ENCODE measurements around the gene POP4.

POP4 gene

GRCh38 chr19:29636553-29637360 is 30.7 kb downstream of the POP4 start:
- no peak overlapping the region for H3K4me3 ChIP-seq (replicated peaks; ENCODE audit: low read depth, low read length)
- no peak for TF ChIP-seq CTCF (IDR thresholded peaks at IDR 0.05; ENCODE audit: low read length, missing control alignments)
- no peak for DNase-seq (ENCODE audit: low read depth)

- no peak for TF ChIP-seq CTCF (IDR thresholded peaks at IDR 0.05; ENCODE audit: low read length, missing control alignments)
- DNase-seq (ENCODE audit: low read depth), result no peak
- H3K4me3 ChIP-seq (replicated peaks; ENCODE audit: low read depth, low read length), result no peak overlapping the region
Observed at GRCh38 chr19:29639086-29639485, 33.0 kb downstream of the POP4 start.

GRCh38 chr19:29640231-29640630 is 34.1 kb downstream of the POP4 start:
- H3K4me3 ChIP-seq (replicated peaks; ENCODE audit: low read depth, low read length), result no peak overlapping the region
- no peak for DNase-seq (ENCODE audit: low read depth)
- TF ChIP-seq CTCF (IDR thresholded peaks at IDR 0.05; ENCODE audit: low read length, missing control alignments), result no peak

GRCh38 chr19:29641597-29641996 is 35.5 kb downstream of the POP4 start:
- no peak overlapping the region for H3K4me3 ChIP-seq (replicated peaks; ENCODE audit: low read depth, low read length)
- TF ChIP-seq CTCF (IDR thresholded peaks at IDR 0.05; ENCODE audit: low read length, missing control alignments), result no peak
- no peak for DNase-seq (ENCODE audit: low read depth)

- TF ChIP-seq CTCF (IDR thresholded peaks at IDR 0.05; ENCODE audit: low read length, missing control alignments), result no peak
- DNase-seq (ENCODE audit: low read depth), result no peak
- no peak overlapping the region for H3K4me3 ChIP-seq (replicated peaks; ENCODE audit: low read depth, low read length)
Observed at GRCh38 chr19:29643361-29643935, 37.4 kb downstream of the POP4 start.

- no peak overlapping the region for H3K4me3 ChIP-seq (replicated peaks; ENCODE audit: low read depth, low read length)
- no peak for TF ChIP-seq CTCF (IDR thresholded peaks at IDR 0.05; ENCODE audit: low read length, missing control alignments)
- no peak for DNase-seq (ENCODE audit: low read depth)
Observed at GRCh38 chr19:29644210-29644609, 38.1 kb downstream of the POP4 start.

GRCh38 chr19:29645491-29645867 is 39.4 kb downstream of the POP4 start:
- H3K4me3 ChIP-seq (replicated peaks; ENCODE audit: low read depth, low read length), result no peak overlapping the region
- no peak for TF ChIP-seq CTCF (IDR thresholded peaks at IDR 0.05; ENCODE audit: low read length, missing control alignments)
- DNase-seq (ENCODE audit: low read depth), result no peak

Data from fibroblast of pulmonary artery (primary cell).